WTC11 (cell line): ENCODE results near the gene ADK. TPM values are rescaled to one million over a fixed set of nuclear protein-coding genes. Genes with fewer than 3 reads are reported as not detected.

Experiments used
- ATAC-seq: fragments of 200-7000 bp; cut with Tn5 transposase; 2 replicates; pipeline ENCODE4 v1.10.0; 2021; ENCODE audit warnings: mild to moderate bottlenecking, moderate library complexity
- CTCF ChIA-PET: fragments of 300-600 bp; sonication (Branson Sonifier 250); formaldehyde crosslinking; loops from one replicate; lab custom pipeline; 2021; ENCODE audit warnings: antibody characterized with exemption; lab: Charles Lee
- POLR2A ChIA-PET: fragments of 350-600 bp; sonication (Branson Sonifier 250); formaldehyde crosslinking; loops from one replicate; lab custom pipeline; 2021; ENCODE audit warnings: antibody characterized with exemption; lab: Charles Lee
- DNase-seq: peaks from one replicate; pipeline ENCODE4 v3.0.0; 2021; ENCODE audit warnings: low spot score
- H3K27ac Mint-ChIP-seq: 2 replicates; pipeline ENCODE4 v1.8.0; 2021; ENCODE audit warnings: mixed read lengths
- H3K27me3 Mint-ChIP-seq: 2 replicates; pipeline ENCODE4 v1.8.0; 2021; ENCODE audit warnings: low read depth, mild to moderate bottlenecking, moderate library complexity, mixed read lengths
- H3K36me3 Mint-ChIP-seq: 2 replicates; pipeline ENCODE4 v1.8.0; 2021; ENCODE audit warnings: mixed read lengths
- H3K4me1 Mint-ChIP-seq: 2 replicates; pipeline ENCODE4 v1.8.0; 2022; ENCODE audit warnings: mixed read lengths
- H3K4me3 Mint-ChIP-seq: 2 replicates; pipeline ENCODE4 v1.8.0; 2021; ENCODE audit warnings: mild to moderate bottlenecking, moderate library complexity, mixed read lengths
- H3K9me3 Mint-ChIP-seq: 2 replicates; pipeline ENCODE4 v1.8.0; 2021; ENCODE audit warnings: mixed read lengths
- AR ChIP-seq: fragments of 250-450 bp; sonication (Bioruptor Pico); IDR thresholded peaks from 2 replicates; pipeline ENCODE4 v1.9.0; 2021; ENCODE audit warnings: mild to moderate bottlenecking
- ARID4B ChIP-seq: sonication (generic); formaldehyde crosslinking; IDR thresholded peaks from 2 replicates; pipeline ENCODE4 v1.8.0; 2023; ENCODE audit warnings: missing genetic modification reagents, mild to moderate bottlenecking, borderline replicate concordance
- ETV6 ChIP-seq: sonication (generic); formaldehyde crosslinking; IDR thresholded peaks from 2 replicates; pipeline ENCODE4 v1.8.1; 2022; ENCODE audit warnings: mild to moderate bottlenecking, missing genetic modification reagents
- FOXP1 ChIP-seq: sonication (generic); formaldehyde crosslinking; IDR thresholded peaks from 2 replicates; pipeline ENCODE4 v1.8.0; 2022; ENCODE audit warnings: missing genetic modification reagents, mild to moderate bottlenecking, moderate library complexity, borderline replicate concordance
- HMGXB4 ChIP-seq: sonication (generic); formaldehyde crosslinking; IDR thresholded peaks from 2 replicates; pipeline ENCODE4 v1.8.1; 2023; ENCODE audit warnings: mild to moderate bottlenecking, moderate library complexity, missing genetic modification reagents
- IRF2 ChIP-seq: sonication (generic); formaldehyde crosslinking; IDR thresholded peaks from 2 replicates; pipeline ENCODE4 v1.8.0; 2022; ENCODE audit warnings: low read depth, missing genetic modification reagents, borderline replicate concordance
- JAZF1 ChIP-seq: fragments of 250-450 bp; sonication (Bioruptor Pico); IDR thresholded peaks from 2 replicates; pipeline ENCODE4 v1.9.0; 2021; ENCODE audit warnings: moderate library complexity, mild to moderate bottlenecking, inconsistent platforms
- NR1H2 ChIP-seq: sonication (generic); formaldehyde crosslinking; IDR thresholded peaks from 2 replicates; pipeline ENCODE4 v1.9.0; 2021; ENCODE audit warnings: mild to moderate bottlenecking, moderate library complexity, missing genetic modification reagents
- PREB ChIP-seq: sonication (generic); formaldehyde crosslinking; IDR thresholded peaks from 2 replicates; pipeline ENCODE4 v1.8.1; 2022; ENCODE audit warnings: mild to moderate bottlenecking, missing genetic modification reagents, moderate library complexity, borderline replicate concordance
- PRRX2 ChIP-seq: fragments of 250-450 bp; sonication (Bioruptor Pico); IDR thresholded peaks from 2 replicates; pipeline ENCODE4 v1.8.0; 2021; ENCODE audit warnings: mild to moderate bottlenecking
- STAT6 ChIP-seq: sonication (generic); formaldehyde crosslinking; conservative IDR thresholded peaks from 2 replicates; pipeline ENCODE4 v1.8.1; 2023; ENCODE audit warnings: mild to moderate bottlenecking, low read depth, missing genetic modification reagents, moderate library complexity
- ZNF512 ChIP-seq: sonication (generic); formaldehyde crosslinking; IDR thresholded peaks from 2 replicates; pipeline ENCODE4 v1.8.1; 2022; ENCODE audit warnings: missing genetic modification reagents, borderline replicate concordance
- total RNA-seq: library from RNA; stranded (reverse); gene quantifications from 3 replicates; pipeline ENCODE4 v1.2.3, GENCODE V29; 2021
- TF ChIP-seq, protein P1 (sequence below): sonication (generic); formaldehyde crosslinking; IDR thresholded peaks from 2 replicates; pipeline ENCODE4 v1.8.0; 2023; ENCODE audit warnings: mild to moderate bottlenecking, missing genetic modification reagents

Gene ADK
- total RNA-seq, 1 experiment from 2014 or later = 32.7 TPM

GRCh38 chr10:74190494-74190893 is 39.5 kb downstream of the ADK start:
- H3K4me3 Mint-ChIP-seq = no peak overlapping the region
- CTCF ChIA-PET = interaction anchor here (0.6 to 1.1 kb wide), 3 partner anchors 38 to 996 kb away, joined by 3 read pairs; no protein-coding TSS in a partner anchor

More at GRCh38 chr10:74190494-74190893, 39.5 kb downstream of the ADK start:
- Mint-ChIP-seq H3K36me3 (no peaks in the 10 kb centered on the region), H3K27me3 (no peaks in the 10 kb centered on the region), H3K27ac (peak overlapping the region; percentile 94; the same call in 1 of the 2 replicates), H3K4me1 (peaks cover 28% of the 10 kb centered on the region), H3K9me3 (no peaks in the 10 kb centered on the region)
- POLR2A ChIA-PET = interaction anchor here (0.6 to 1.2 kb wide), 2 partner anchors 39 to 555 kb away, joined by 3 read pairs; partner anchors contain the start of genes ADK and AP3M1
- ATAC-seq (peak; percentile 16; the same call in 1 of the 2 replicates), DNase-seq (no peak)
- no peak for TF ChIP-seq JAZF1 (CRISPR knock-in tag)
- no peak for TF ChIP-seq HMGXB4 (CRISPR knock-in tag)
- no peak for TF ChIP-seq NR1H2 (CRISPR knock-in tag)
- TF ChIP-seq FOXP1 (CRISPR knock-in tag) = no peak
- TF ChIP-seq STAT6 (CRISPR knock-in tag) = no peak
- TF ChIP-seq AR (CRISPR knock-in tag) = no peak
- TF ChIP-seq PREB (CRISPR knock-in tag) = no peak
- TF ChIP-seq, protein P1, sequence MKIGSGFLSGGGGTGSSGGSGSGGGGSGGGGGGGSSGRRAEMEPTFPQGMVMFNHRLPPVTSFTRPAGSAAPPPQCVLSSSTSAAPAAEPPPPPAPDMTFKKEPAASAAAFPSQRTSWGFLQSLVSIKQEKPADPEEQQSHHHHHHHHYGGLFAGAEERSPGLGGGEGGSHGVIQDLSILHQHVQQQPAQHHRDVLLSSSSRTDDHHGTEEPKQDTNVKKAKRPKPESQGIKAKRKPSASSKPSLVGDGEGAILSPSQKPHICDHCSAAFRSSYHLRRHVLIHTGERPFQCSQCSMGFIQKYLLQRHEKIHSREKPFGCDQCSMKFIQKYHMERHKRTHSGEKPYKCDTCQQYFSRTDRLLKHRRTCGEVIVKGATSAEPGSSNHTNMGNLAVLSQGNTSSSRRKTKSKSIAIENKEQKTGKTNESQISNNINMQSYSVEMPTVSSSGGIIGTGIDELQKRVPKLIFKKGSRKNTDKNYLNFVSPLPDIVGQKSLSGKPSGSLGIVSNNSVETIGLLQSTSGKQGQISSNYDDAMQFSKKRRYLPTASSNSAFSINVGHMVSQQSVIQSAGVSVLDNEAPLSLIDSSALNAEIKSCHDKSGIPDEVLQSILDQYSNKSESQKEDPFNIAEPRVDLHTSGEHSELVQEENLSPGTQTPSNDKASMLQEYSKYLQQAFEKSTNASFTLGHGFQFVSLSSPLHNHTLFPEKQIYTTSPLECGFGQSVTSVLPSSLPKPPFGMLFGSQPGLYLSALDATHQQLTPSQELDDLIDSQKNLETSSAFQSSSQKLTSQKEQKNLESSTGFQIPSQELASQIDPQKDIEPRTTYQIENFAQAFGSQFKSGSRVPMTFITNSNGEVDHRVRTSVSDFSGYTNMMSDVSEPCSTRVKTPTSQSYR (CRISPR knock-in tag) = no peak
- no peak for TF ChIP-seq PRRX2
- TF ChIP-seq ARID4B (CRISPR knock-in tag) = no peak
- no peak for TF ChIP-seq IRF2
- TF ChIP-seq ETV6 (CRISPR knock-in tag) = no peak
- no peak for TF ChIP-seq ZNF512 (CRISPR knock-in tag)
